Left kidney (tissue), 1 donor: ENCODE data around the gene TNFRSF6B. TPM values are rescaled to one million over a fixed set of nuclear protein-coding genes. Genes with fewer than 3 reads are reported as not detected.

Experiments
- polyA plus RNA-seq: library from polyadenylated mRNA; unstranded; fragments of 120-200 nt; gene quantifications from one replicate; pipeline ENCODE4 v1.2.1, GENCODE V29; 2013; ENCODE audit not compliant: insufficient read length

Gene TNFRSF6B
- polyA plus RNA-seq, 1 donor = 2.1 TPM

Other genes starting within 250 kb of the TNFRSF6B start
- 5.5 TPM for gene KCNQ2, start 224.0 kb upstream of the TNFRSF6B start, polyA plus RNA-seq
- gene EEF1A2, start 197.6 kb upstream of the TNFRSF6B start, polyA plus RNA-seq = 0.67 TPM
- gene PPDPF, start 175.9 kb upstream of the TNFRSF6B start, polyA plus RNA-seq = 118 TPM
- gene PTK6, start 159.3 kb upstream of the TNFRSF6B start, polyA plus RNA-seq = 1.1 TPM
- gene SRMS, start 148.9 kb upstream of the TNFRSF6B start, polyA plus RNA-seq = not detected
- 0.81 TPM for gene FNDC11, start 142.5 kb upstream of the TNFRSF6B start, polyA plus RNA-seq
- 11.8 TPM for gene HELZ2, start 122.4 kb upstream of the TNFRSF6B start, polyA plus RNA-seq
- gene GMEB2, start 69.6 kb upstream of the TNFRSF6B start, polyA plus RNA-seq = 10.7 TPM
- 22.7 TPM for gene STMN3, start 43.2 kb upstream of the TNFRSF6B start, polyA plus RNA-seq
- 19.8 TPM for gene RTEL1, start 38.3 kb upstream of the TNFRSF6B start, polyA plus RNA-seq
- gene ARFRP1, start 11.3 kb downstream of the TNFRSF6B start, polyA plus RNA-seq = 27.0 TPM
- 17.8 TPM for gene ZGPAT, start 11.4 kb downstream of the TNFRSF6B start, polyA plus RNA-seq
- 4.3 TPM for gene LIME1, start 40.0 kb downstream of the TNFRSF6B start, polyA plus RNA-seq
- gene SLC2A4RG, start 43.1 kb downstream of the TNFRSF6B start, polyA plus RNA-seq = 73.0 TPM
- gene ZBTB46, start 134.6 kb downstream of the TNFRSF6B start, polyA plus RNA-seq = 16.7 TPM
- gene ABHD16B, start 164.8 kb downstream of the TNFRSF6B start, polyA plus RNA-seq = not detected
- gene TPD52L2, start 168.6 kb downstream of the TNFRSF6B start, polyA plus RNA-seq = 84.6 TPM
- 26.4 TPM for gene DNAJC5, start 198.5 kb downstream of the TNFRSF6B start, polyA plus RNA-seq